Measurements from ENCODE around the gene PLSCR1. TPM values are rescaled to one million over a fixed set of nuclear protein-coding genes. Genes with fewer than 3 reads are reported as not detected.

Gene PLSCR1, protein sequence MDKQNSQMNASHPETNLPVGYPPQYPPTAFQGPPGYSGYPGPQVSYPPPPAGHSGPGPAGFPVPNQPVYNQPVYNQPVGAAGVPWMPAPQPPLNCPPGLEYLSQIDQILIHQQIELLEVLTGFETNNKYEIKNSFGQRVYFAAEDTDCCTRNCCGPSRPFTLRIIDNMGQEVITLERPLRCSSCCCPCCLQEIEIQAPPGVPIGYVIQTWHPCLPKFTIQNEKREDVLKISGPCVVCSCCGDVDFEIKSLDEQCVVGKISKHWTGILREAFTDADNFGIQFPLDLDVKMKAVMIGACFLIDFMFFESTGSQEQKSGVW
- total RNA-seq, result 60.1 TPM

- peak; percentile 92 for ATAC-seq
Measured at GRCh38 chr3:146544002-146544928, at the start of gene PLSCR1. Gene PLSCR1 (minus strand): TSS chr3:146544607. CDS start chr3:146536552, 8,055 bp downstream.

GRCh38 chr3:146593776-146594175 is 49.4 kb upstream of the PLSCR1 start:
- ATAC-seq, result no peak

DNA sequence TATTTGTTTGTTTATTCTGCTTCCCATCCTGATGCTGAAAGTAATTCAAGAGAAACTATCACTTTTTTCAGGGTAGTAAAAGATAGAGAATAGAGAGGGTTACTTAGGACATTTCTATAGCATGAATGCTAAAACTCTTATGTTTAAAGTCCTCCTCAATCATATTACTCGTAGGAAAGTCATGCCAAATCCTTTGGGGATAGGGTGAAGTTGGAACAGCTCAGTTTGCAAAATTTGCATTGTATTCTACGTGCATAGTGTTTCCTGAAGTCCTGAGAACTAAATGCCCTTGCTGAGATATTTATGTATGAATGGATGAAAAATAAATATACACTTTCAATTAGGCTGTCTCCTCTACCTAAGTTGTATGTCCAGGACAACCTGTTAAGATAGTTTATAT is 46.1 kb upstream of the PLSCR1 start:
- no peak for ATAC-seq

DNA sequence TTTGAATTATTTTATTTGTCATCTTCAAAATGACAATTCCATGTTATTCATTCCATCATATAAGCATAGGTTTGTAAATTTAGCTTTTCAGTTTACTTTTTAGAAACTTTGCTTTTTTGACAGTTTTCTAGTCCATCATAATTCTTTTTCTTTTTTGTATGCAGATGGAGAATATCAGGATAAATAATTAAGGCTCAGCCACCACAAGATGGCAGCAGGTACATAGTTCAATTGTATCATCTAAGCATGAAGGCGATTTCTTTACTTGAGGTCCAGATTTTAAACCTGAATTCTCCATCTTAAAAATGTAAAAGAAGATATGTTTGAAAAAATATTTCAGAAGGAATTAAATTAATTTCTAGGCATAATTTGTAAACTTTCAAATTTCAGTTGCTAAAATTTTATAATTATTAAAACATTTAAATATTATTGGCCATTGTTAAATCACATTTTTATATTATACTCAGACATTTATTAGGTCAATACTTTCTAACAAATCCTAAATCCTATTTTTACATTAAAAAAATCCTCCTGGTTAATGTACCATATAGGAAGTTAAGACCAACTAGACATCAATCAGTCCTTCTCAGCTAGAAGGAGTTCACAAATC is 45.6 kb upstream of the PLSCR1 start:
- no peak for ATAC-seq

DNA sequence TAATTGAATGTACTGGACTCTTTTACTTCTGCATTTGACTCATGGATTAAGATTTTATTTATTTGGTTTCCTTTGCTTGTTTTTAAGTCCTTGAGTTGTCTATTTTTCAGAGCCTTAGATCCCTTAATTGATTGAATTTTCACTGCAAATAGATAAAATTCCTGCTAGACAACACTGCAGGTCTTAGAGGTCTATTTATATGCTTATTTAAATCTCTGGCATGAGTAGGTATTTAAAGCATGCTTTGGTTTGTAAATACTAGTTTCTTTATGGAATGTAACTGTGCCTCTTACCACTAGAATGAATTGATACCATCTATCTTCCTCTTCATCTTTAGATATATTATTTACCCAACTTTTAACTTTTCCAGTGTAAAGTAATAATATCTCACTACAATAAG is 40.7 kb upstream of the PLSCR1 start:
- no peak for ATAC-seq

GRCh38 chr3:146581951-146582467 is 37.6 kb upstream of the PLSCR1 start:
- ATAC-seq, result peak; percentile 25

DNA sequence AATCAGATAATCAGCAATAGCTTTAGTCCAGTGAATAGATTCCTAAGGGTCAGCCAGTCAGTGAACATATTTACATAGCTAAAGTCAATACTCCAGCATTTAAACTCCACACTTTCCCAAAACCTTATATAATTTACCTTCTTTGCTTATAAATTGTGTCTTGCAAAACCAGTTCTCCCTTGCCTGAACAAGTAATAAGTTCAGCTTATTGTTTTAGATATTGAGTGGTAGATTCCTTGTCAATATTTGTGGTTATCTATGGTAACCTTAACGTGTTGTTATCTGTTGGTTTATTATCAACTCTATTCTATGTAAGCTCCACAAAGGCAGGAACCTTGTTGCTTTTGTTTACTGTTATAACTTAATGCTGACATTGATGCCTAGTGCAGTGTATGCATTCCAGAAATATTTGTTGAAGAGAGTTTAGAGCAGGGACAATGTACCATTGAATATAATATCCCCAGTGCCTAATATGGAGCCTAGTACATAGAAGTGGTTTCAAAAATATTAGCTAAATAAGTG is 36.7 kb upstream of the PLSCR1 start:
- ATAC-seq, result no peak

- no peak for ATAC-seq
Measured at GRCh38 chr3:146577662-146578061, 33.3 kb upstream of the PLSCR1 start.

DNA sequence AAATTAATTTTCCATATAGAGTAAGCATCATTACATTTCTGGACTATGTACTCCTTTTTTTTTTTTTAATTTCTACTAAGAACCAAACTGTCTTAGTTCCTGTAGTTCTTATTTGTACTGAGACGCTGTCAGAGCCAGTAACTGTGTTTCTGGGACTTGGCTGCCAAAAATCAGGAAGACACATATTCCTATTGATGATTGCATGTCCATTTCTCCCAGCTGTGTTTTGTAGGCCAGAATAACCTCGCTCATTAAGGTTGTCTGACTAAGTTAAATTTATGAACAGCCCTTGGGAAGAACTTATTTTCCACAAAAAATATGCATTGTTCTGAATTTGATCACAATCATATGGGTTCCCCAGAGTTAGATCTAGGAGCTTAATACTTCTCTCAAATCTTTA is 31.2 kb upstream of the PLSCR1 start:
- ATAC-seq, result no peak

- no peak for ATAC-seq
Measured at GRCh38 chr3:146574173-146574572, 29.8 kb upstream of the PLSCR1 start.

- ATAC-seq, result no peak
Measured at GRCh38 chr3:146569314-146569713, 24.9 kb upstream of the PLSCR1 start.

GRCh38 chr3:146566138-146566537 is 21.7 kb upstream of the PLSCR1 start:
- ATAC-seq, result no peak

DNA sequence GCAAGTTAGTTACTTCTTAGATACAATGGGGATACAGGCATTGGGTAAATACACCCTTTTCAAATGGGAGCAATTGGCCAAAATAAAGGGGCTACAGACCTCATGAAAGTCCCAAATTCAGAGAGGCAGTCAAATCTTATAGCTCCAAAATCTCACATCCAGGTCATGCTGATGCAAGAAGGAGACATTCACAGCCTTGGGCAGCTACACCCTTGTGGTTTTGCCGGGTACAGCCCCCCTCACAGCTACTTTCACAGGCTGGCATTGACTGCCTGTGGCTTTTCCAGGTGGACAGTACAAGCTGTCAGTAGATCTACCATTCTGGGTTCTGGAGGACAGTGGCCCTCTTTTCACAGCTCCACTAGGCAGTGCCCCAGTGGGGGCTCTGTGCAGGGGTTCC is 17.5 kb upstream of the PLSCR1 start:
- no peak for ATAC-seq

DNA sequence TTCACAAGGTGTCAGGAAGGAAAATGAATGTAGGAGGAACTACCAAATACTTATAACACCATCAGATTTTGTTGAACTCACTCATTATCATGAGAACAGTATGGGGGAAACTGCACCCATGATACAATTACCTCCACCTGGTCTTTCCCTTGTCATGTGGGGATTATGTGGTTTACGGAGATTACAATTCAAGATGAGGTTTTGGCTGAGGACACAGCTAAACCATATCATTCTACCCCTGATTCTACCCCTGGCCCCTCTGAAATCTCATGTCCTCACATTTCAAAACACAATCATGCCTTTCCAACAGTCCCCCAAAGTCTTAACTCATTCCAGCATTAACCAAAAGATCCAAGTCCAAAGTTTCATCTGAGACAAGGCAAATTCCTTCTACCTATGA is 17.1 kb upstream of the PLSCR1 start:
- ATAC-seq, result no peak

DNA sequence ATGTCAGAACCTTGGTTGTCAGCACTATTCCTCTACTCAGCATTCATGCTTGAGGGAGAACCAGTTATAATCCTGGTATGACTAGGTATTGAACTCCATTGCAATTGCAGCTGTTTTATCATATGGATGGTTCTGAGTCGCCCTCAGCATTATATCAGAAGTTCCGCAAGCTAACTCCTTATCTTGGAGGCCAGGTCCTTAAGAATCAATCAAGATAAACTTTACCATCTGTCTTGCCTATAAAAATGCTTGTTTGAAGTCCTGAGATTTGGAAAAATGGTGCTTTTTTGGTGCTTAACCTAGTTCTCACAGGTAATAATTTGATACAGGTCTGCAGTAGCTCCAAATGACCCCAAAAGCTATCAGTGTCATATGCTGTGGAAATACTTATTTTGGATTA is 16.3 kb upstream of the PLSCR1 start:
- no peak for ATAC-seq

DNA sequence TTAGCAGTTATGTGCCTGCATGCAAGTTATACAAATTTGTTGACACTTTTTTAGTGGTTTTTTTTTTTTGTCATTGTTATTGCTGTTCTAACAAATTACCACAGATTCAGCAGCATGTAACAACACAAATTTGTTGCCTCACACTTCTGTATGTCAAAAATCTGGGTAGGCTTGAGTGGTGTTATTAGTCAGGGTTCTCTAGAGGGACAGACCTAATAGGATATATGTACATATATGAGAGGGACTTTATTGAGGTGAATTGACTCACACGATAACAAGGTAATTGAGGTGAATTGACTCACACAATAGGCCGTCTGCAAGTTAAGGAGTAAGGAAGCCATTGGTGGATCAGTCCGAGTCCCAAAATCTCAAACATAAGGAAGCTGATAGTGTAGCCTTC is 15.0 kb upstream of the PLSCR1 start:
- ATAC-seq, result no peak

- ATAC-seq, result no peak
Measured at GRCh38 chr3:146558781-146559180, 14.4 kb upstream of the PLSCR1 start.

DNA sequence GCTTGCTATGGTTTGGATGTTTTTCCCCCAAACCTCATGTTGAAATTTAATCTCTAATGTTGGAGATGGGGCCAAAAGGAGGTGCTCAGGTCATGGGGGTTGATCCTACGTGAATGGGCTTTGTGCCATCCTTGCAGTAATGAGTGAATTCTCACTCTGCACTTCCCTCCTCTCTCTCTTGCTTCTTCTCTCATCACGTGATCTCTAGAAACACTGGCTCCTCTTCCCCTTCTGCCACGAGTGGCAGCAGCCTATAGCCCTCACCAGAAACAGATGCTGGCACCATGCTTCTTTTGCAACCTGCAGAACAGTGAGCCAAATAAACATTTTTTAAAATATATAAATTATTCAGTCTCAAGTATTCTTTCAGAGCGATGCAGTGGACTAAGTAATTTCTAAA is 13.3 kb upstream of the PLSCR1 start:
- no peak for ATAC-seq

- ATAC-seq, result no peak
Measured at GRCh38 chr3:146555311-146555710, 10.9 kb upstream of the PLSCR1 start.

- no peak for ATAC-seq
Measured at GRCh38 chr3:146554151-146554760, 9.8 kb upstream of the PLSCR1 start.

GRCh38 chr3:146550743-146551510 is 6.5 kb upstream of the PLSCR1 start:
- ATAC-seq, result peak; percentile 72

Data from esophagus mucosa (tissue), 1 donor.